CD4-positive, alpha-beta T cell treated with Interleukin-2 at 100 ng/mL for 4 hours (primary cell): ENCODE results near the gene RCBTB2.

ENCODE experiments used
- DNase-seq: peaks from one replicate; pipeline ENCODE4 v3.0.0-alpha.2; 2020; ENCODE audit warnings: low spot score

The RCBTB2 gene

DNA sequence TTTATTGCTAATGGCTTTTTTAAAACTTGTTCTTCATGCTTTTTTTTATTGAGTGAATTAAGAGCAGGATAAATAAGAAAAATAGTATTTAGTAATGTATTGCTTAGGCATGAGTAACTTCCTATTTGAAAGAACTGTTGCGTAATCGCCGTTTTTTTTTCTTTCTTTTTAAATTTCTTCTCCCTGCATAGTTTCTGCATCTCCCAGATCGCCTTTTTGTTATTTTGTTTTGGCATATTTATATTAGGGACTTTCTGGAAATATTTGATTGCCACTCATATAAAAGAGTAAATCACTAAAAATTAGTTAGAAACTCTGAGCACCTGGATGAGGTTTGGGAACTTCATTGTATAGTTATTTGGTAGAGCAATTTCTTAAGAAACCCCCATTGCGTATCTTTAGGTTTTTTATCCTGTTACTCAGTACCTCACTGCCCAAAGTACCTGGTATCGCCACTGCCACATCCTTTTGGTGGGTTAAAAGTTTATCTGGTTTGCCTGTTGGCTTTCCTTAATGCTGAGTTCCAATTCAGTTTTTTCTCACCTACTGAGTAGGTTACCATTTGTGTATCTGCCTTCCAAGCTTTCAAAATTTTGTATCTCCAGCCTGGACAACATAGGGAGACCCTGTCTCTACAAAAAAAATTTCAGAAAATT is 83.8 kb downstream of the RCBTB2 start:
- DNase-seq: no peak

DNA sequence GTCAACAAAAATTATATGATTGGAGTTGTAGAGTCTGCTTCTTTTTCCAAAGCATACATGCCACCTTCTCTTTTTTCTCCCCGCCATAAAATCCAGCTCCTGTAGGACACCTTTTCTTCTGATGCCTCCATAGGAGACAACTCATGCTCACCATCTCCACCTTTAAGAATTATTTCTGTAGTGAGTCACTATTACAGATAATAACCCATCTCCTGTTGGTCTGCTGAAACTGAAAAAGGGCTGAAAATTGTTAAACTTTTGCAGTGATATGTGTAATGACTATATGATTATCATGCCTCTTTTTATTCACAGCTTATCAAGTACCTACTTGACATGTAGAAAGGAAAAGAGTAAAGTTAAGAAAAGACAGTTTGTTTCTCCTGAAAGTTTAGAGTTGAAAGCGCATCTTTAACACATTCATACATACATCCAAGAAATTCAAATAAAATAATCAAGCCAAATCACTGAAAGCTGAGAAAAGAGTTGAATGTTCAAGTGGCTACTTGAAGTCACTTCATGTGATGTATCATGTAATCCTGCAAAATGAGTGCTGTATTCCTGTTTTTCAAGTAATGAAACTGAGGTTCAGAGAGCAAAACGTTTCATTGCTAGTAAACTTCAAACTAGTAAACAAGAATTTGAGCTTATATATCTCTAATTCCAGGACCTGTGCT is 84.5 kb downstream of the RCBTB2 start:
- DNase-seq: no peak

DNA sequence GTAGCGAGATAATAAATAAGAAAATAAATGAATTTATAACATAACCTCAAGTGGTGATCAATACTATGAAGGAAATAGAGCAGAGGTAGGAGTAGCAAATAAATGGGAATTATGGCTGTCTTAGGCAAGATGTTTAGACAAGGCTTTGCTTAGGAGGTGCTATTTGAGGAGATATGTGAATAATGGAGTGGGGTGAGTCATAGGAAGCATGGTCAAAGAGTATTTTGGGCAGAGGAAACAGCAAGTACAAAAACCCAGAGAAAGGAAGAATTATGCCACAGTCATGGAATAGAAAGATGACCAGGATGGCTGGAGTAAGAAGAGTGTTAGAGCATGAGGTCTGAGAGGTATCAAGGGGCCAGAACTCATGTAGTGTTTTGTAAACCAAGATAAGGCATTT is 86.4 kb downstream of the RCBTB2 start:
- DNase-seq: no peak

DNA sequence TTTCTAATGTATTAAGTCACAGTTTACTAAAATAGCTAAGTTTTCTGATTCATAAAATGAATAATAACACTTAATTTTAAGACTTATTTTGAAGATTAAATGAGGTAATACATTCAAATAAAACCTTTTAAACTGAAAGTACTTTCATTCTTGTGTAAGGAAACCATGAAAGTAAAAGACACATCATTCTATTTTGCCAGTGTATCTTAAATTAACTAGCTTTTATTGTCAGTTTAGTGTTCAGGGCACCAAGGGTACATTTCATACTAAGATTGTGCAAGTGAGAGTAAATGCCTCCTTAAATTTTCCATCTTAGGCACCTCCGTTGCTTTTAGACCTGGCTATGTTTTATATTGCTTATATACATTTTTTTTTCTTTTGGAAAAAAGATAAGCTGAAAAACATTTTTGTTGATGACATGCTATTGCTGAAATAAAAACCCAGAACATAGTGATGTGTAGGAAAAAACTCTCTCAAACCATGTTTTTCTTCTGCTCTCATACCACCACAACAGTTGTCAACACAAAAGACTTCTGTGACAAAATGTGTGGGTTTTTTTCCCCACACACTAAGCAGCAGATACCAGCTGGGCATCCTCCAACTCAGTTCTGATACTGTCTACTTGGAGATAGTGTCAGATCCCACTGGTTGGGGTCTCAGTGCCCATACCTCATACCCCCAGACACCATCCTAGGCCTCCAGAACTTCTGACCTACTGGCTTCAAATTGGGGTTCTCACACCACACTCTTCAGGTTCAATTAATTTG is 89.3 kb downstream of the RCBTB2 start:
- peak; percentile 26 for DNase-seq
